Inflammatory macrophage (primary cell): Measurements from ENCODE around the gene IDH1.

ENCODE experiments used
- DNase-seq, 2 donors: peaks; one replicate each; pipeline ENCODE4 v3.0.0-alpha.2; 2020 to 2022

The IDH1 gene

GRCh38 chr2:208208335-208209085 lies 46.4 kb downstream of the IDH1 start:
- DNase-seq: no peak

DNA sequence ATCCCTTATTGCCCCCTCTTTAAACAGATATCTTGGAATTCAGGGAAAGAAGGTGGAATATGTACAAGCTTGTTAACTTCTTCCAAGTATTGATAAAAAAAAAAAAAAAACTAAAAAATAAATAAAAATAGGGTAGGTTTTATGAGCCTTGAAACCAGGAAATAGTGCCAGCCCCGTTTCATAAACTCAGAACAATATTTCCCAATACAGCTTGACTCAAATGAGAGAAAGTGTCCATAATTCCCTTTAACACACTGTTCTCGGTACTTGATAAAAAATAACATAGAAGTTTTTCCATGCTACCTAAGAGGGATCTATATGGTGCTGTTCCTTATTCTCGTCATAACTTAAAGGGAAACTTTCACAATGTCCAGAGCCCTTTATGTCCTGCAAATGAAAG lies 47.1 kb downstream of the IDH1 start:
- peak in 1 of 2 donors; percentile 15 for DNase-seq

DNA sequence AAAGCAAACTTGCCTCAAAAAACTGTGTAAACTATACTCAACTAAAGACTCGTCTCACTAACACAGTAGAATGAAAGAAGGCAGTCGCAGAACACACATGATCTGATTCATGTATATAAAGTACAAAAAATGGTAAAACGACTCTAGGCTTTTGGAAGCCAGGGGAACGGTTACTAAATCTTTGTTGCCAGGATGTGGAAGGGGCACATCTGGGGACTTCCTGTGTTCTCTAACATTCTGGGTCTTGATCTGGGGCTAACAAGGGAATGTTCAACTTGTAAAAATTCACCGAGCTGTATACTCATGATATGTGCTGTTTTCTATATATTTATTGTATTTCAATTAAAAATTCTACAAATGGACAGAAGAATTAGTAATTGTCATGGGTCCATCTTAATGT lies 50.7 kb downstream of the IDH1 start:
- DNase-seq: no peak

DNA sequence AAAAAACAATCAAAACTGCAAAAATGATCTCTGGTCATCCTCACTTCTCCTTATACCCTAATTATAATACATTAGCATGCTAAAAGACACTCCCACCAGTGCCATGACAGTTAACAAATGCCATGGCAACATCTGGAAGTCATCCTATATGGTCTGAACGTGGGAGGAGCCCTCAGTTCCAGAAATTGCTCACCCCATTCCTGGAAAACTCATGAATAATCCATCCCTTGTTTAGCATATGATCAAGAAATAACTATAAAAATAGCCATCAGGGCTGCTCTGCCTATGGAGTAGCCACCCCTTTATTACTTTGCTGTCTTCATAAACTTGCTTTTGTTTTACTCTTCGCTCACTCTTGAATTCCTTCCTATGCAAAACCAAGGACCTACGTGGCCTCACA lies 59.3 kb downstream of the IDH1 start:
- DNase-seq: no peak

GRCh38 chr2:208192611-208193236 lies 62.1 kb downstream of the IDH1 start:
- no peak for DNase-seq

DNA sequence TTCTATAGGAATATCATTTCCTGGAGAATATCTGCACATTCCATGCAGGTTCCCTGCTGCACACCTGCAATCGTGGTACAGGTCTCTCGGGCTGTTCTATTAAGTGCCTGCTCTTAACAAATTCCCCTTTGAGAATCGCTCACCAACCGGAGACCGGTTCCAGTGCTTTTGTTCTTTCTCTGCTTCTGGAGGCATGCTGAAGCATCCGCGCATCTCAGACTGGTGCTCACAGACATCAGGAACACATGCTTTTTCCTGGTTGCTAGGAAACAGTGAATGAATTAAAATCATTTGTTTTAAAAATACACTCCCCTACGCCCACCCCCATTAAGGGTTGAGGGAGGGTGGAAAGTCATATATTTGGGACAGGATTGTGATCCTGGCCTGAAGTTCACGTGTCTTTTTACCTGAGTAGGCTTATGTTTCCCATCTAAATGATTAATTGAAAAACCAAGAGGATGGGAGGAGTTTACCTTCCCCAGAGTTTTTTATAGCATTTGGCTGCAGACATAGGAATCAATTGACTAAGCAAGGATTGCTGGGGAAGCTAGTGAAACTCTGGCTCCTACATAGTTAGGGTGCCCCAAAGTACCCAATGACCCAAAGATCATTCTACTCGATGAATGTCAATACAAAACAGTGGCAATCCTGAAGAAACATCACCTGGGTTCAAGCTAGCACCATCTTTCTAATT lies 64.9 kb downstream of the IDH1 start, which contains the start of gene C2orf80:
Gene C2orf80 (minus strand): TSS at position 221 of the 694 bp plus-strand sequence. CDS start 3,044 bp downstream, outside the sequence.
- no peak for DNase-seq

GRCh38 chr2:208189069-208189809 lies 65.6 kb downstream of the IDH1 start:
- DNase-seq: no peak

- DNase-seq: no peak
Measured at GRCh38 chr2:208186893-208187292, 68.0 kb downstream of the IDH1 start.

DNA sequence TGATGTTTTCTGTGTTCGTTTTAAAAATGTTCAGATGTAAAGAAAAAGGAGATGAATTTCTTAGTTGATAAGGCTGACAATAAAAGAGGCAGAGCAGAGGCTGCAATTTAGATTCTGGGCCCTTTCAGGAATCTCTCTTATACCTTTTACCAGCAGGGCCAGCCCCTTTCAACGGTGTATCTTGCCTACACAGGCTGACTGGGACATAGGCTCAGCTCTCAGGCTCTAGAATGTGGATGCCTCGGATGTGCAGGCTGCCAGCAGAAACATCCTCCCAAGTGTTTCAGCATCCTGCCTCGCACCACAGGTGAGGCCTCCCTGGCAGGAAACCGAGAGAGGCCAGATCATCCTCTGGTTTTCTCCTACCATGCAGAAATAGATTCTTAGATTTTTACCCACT lies 68.4 kb downstream of the IDH1 start:
- no peak for DNase-seq
